ENCODE results near the gene AKAP13. TPM values are rescaled to one million over a fixed set of nuclear protein-coding genes. Genes with fewer than 3 reads are reported as not detected.
A peak's percentile ranks its signal among the peaks of the same experiment; 100 is the strongest.

Gene AKAP13
- total RNA-seq, 2 experiments from 2014 or later: 85.1 to 104 TPM

DNA sequence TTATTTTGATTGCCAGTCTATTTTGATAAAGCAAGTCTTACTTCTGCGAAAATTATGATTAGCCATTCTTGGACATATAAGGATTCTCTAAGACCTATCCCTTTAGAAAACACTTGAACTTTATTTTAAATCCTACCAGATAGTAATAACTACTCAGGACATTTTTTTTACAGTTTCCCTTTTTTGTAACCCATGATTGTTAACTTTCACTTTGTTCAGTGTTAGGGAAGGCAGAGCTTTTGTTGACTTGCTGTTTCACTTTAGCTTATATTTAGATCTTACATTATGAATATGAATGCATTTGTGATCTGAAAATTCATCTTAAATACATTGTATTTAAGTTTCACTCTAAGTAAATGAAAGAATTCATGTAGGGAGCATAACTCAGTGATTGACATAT, 167.0 kb downstream of the AKAP13 start:
- DNase-seq (no peak), ATAC-seq (no peak)
- H3K27ac Mint-ChIP-seq: peak overlapping the region; percentile 7
- H3K36me3 Mint-ChIP-seq (ENCODE audit: low read depth): peaks cover 22% of the 10 kb centered on the region
- CTCF ChIA-PET: interaction anchor here (1.2 kb wide), 1 partner anchor 33 kb away, joined by 4 read pairs; no protein-coding TSS in a partner anchor
- intact Hi-C loops (cut with DNase I, micrococcal nuclease): no loop called here
- POLR2A ChIA-PET: interaction anchor here (0.5 to 1.0 kb wide), 3 partner anchors 155 to 298 kb away, joined by 3 read pairs; no protein-coding TSS in a partner anchor
- H3K9me3 Mint-ChIP-seq (ENCODE audit: low read depth): no peaks in the 10 kb centered on the region
- peaks cover 56% of the 10 kb centered on the region for H3K4me1 Mint-ChIP-seq
- no peak overlapping the region for H3K4me3 Mint-ChIP-seq
- H3K27me3 Mint-ChIP-seq: no peaks in the 10 kb centered on the region

DNA sequence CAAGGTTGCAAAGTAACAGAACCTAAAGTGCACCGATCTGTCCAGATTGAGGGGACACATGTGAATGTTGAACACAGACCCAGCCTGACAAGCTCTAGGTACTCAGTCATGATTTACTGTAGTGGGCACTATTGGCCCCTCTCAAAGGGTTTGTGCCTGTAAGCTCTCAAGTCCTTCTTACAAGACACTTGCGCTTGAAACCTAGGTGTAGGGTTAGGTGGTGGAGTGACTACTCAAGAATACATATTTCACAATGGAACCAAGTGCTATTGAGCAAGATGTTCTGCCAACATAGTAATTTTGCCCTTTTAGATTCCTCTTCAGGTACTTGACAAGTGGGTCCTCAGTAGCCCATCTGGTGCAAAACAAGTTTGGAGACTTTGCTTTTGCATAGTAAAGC, 169.9 kb downstream of the AKAP13 start:
- no peak for ATAC-seq
- POLR2A ChIA-PET: no interaction called here
- Mint-ChIP-seq H3K4me1 (peaks cover 42% of the 10 kb centered on the region), H3K4me3 (no peak overlapping the region), H3K36me3 (ENCODE audit: low read depth) (peaks cover 25% of the 10 kb centered on the region), H3K9me3 (ENCODE audit: low read depth) (no peaks in the 10 kb centered on the region), H3K27me3 (no peaks in the 10 kb centered on the region), H3K27ac (no peak overlapping the region)
- CTCF ChIA-PET: no interaction called here
- intact Hi-C loops (cut with DNase I, micrococcal nuclease): no loop called here
- no peak for DNase-seq

DNA sequence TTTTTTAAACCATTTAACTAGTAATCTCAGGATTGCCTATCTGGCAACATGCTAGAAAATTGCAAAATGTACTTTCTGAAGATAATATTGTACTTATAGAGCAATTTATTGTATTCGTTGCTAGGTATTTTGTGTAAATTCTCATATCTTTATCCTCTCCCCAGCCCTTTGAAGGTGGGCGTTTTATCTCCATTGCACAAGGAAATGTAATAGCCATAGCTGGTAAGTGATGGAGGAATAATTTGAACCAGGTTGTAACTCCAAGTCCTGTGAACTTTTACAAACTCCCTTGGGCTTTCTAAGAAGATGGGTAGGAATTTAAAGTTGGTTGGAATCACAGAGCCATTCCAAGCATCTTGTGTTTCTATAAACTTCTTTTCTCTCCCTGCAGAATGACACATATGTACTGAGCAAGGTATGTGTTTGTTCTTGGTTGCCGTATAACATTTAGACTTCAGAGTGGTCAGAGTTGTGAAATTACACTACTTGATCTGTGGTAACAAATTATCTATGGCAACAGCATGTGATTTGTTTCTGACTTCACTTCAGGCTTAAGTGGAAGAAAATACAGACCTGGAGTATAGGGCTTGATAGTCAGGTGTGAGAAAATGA, 170.9 kb downstream of the AKAP13 start:
- intact Hi-C loops (cut with DNase I, micrococcal nuclease): no loop called here
- H3K4me3 Mint-ChIP-seq: no peak overlapping the region
- DNase-seq (no peak), ATAC-seq (no peak)
- H3K36me3 Mint-ChIP-seq (ENCODE audit: low read depth): peaks cover 23% of the 10 kb centered on the region
- CTCF ChIA-PET: no interaction called here
- no peaks in the 10 kb centered on the region for H3K9me3 Mint-ChIP-seq (ENCODE audit: low read depth)
- H3K27me3 Mint-ChIP-seq: no peaks in the 10 kb centered on the region
- H3K27ac Mint-ChIP-seq: no peak overlapping the region
- POLR2A ChIA-PET: interaction anchor here (0.6 kb wide), 1 partner anchor 95 kb away, joined by 4 read pairs; no protein-coding TSS in a partner anchor
- H3K4me1 Mint-ChIP-seq: peaks cover 43% of the 10 kb centered on the region

DNA sequence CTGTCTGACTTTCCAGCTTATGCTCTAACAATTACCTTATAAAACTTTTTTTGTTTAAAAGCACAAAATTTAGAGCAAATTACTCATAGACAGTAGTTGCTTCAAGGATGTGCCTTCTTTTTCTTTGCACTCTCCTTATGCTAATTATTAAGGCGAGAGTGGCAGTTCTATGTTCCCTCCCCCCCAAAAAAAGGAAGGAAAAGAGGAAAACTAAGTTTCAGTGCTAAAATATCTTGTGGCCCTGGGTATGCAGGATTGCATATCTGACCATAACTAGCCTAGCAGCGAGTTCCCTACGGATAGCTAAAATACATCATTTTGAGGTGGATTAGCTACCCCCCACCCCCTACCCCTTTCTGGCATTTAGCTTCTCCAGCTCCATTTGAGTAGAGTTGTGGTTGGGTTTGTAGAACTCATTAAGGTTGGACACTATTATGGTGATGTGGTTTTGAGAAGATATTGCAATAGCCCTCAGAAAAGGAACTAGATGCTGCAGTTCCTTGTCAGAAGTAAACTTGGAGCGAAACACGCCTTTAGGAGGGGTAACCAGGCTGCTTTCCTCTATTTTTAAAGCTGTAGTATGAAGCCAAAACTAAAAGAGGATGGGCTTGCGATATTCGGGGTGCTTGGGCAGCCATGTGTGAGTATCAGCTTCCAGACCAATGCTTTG, 174.6 kb downstream of the AKAP13 start:
- DNase-seq (no peak), ATAC-seq (peak; percentile 17)
- intact Hi-C loops (cut with DNase I, micrococcal nuclease): no loop called here
- Mint-ChIP-seq H3K4me1 (peaks cover 58% of the 10 kb centered on the region), H3K27me3 (no peaks in the 10 kb centered on the region), H3K9me3 (ENCODE audit: low read depth) (no peaks in the 10 kb centered on the region), H3K27ac (no peak overlapping the region), H3K4me3 (no peak overlapping the region), H3K36me3 (ENCODE audit: low read depth) (peaks cover 29% of the 10 kb centered on the region)
- ChIA-PET POLR2A (no interaction called here), CTCF (interaction anchor here (0.7 to 1.0 kb wide), 5 partner anchors 11 to 135 kb away, joined by 3 to 5 read pairs (median 4); no protein-coding TSS in a partner anchor)

DNA sequence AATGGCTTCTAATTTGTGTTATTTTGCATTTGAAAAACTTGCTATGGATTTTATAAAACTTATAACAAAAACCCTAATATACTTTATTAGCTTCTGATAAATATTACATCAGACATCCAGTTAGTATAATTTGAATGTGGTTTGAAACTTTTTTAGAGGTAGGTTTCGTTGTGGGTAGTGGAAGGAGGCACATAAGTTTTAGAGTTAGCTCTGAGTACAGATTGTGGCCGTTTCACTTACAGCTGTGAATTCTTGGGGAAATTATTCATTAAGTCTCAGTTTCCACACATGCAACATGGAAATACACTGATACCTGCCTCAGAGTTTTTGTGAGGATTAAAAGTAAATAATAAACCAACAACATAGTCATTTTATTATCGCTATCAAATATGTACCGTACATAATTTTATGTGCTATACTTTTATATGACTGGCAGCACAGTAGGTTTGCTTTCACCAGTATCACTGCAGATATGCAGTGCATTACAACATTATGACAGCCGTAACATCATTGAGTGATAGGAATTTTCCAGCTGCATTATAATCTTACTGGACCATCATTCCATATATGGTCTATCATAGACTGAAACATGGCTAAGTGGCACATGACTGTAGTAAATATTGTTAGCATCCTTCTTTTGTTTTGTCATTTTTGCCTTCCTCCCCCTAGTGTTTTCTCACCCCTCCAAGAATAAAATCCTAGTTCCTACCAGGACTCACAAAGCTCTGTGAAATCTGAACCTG, 175.6 kb downstream of the AKAP13 start:
- Mint-ChIP-seq H3K27me3 (no peaks in the 10 kb centered on the region), H3K36me3 (ENCODE audit: low read depth) (peaks cover 31% of the 10 kb centered on the region), H3K4me1 (peaks cover 60% of the 10 kb centered on the region), H3K9me3 (ENCODE audit: low read depth) (no peaks in the 10 kb centered on the region), H3K27ac (peak overlapping the region; percentile 21), H3K4me3 (no peak overlapping the region)
- DNase-seq (no peak), ATAC-seq (peak; percentile 42)
- POLR2A ChIA-PET: interaction anchor here (0.8 to 1.3 kb wide), 2 partner anchors 27 to 143 kb away, joined by 3 read pairs; no protein-coding TSS in a partner anchor
- intact Hi-C loops (cut with DNase I, micrococcal nuclease): loop anchor here in 1 of 2 experiments (2.0 kb wide), 1 partner anchor 13 kb away; no protein-coding TSS in a partner anchor
- CTCF ChIA-PET: interaction anchor here (0.6 to 1.2 kb wide), 6 partner anchors 12 to 259 kb away, joined by 3 to 4 read pairs (median 4); no protein-coding TSS in a partner anchor

DNA sequence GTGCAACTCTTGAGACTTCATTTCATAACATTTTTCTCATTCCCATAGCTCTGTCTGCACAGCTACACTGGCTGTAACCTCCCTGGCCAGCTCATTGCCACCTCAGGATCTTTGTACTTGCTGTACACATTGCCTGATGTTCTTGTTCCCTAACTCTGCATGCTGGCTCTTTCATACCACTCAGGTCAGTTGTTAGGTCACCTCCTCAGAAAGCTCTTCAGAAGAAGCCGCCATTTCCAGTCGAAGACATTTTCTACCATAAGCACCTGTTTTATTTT, 176.2 kb downstream of the AKAP13 start:
- Mint-ChIP-seq H3K27me3 (no peaks in the 10 kb centered on the region), H3K4me1 (peaks cover 58% of the 10 kb centered on the region), H3K4me3 (no peak overlapping the region), H3K27ac (peak overlapping the region; percentile 21), H3K9me3 (ENCODE audit: low read depth) (no peaks in the 10 kb centered on the region), H3K36me3 (ENCODE audit: low read depth) (peaks cover 32% of the 10 kb centered on the region)
- ATAC-seq (peak; percentile 12), DNase-seq (no peak)
- ChIA-PET CTCF (interaction anchor here (0.9 to 1.2 kb wide), 5 partner anchors 13 to 260 kb away, joined by 3 to 4 read pairs (median 4); no protein-coding TSS in a partner anchor), POLR2A (interaction anchor here (0.8 to 1.3 kb wide), 2 partner anchors 26 to 144 kb away, joined by 3 read pairs; no protein-coding TSS in a partner anchor)
- intact Hi-C loops (cut with DNase I, micrococcal nuclease): loop anchor here in 1 of 2 experiments (2.0 kb wide), 1 partner anchor 14 kb away; no protein-coding TSS in a partner anchor

DNA sequence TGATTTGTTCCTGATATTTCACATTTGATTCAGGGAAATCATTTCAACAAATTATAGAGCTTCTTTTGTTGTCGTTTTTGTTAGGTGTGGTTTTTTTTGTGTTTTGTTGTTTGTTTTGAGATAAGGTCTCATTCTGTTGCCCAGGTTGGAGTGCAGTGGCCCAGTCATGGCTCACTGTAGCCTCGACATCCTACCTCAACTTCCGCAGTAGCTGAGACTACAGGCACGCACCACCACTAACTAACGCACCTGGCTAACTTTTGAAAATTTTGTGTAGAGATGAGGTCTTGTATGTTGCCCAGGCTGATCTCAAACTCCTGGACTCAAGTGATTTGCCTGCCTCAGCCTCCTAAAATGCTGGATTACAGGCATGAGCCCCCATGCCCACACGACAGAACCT, 177.0 kb downstream of the AKAP13 start:
- no peak for ATAC-seq
- Mint-ChIP-seq H3K36me3 (ENCODE audit: low read depth) (peaks cover 27% of the 10 kb centered on the region), H3K27me3 (no peaks in the 10 kb centered on the region), H3K27ac (no peak overlapping the region), H3K9me3 (ENCODE audit: low read depth) (no peaks in the 10 kb centered on the region), H3K4me3 (no peak overlapping the region), H3K4me1 (peaks cover 57% of the 10 kb centered on the region)
- intact Hi-C loops (cut with DNase I, micrococcal nuclease): loop anchor here in 1 of 2 experiments (2.0 kb wide), 1 partner anchor 15 kb away; no protein-coding TSS in a partner anchor
- no peak for DNase-seq
- POLR2A ChIA-PET: no interaction called here
- CTCF ChIA-PET: interaction anchor here (0.9 to 1.7 kb wide), 6 partner anchors 11 to 72 kb away, joined by 3 to 7 read pairs (median 4); no protein-coding TSS in a partner anchor

DNA sequence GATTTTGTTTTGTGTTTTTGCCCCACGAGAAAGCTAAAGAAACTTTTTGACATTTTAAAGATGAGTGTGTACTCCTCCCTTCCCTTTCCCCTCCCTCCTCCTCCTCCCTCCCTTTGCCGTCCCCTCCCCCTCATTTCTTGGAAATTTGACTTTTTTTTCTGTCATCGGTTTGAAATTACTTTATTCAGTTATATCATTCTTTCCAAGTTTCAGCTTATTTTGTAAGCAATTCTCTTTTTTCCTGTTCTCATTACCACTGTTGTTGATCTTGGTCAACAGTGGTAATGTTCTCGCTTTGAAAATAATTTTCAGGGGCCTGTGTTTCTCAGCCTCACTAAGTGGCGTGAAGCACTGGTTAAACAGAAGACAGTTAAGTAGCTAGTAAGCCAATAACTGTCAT, 178.4 kb downstream of the AKAP13 start:
- Mint-ChIP-seq H3K27me3 (no peaks in the 10 kb centered on the region), H3K9me3 (ENCODE audit: low read depth) (no peaks in the 10 kb centered on the region), H3K36me3 (ENCODE audit: low read depth) (peaks cover 22% of the 10 kb centered on the region), H3K4me1 (peaks cover 57% of the 10 kb centered on the region), H3K4me3 (peak overlapping the region; percentile 28), H3K27ac (peak overlapping the region; percentile 86)
- CTCF ChIA-PET: interaction anchor here (0.6 to 1.7 kb wide), 8 partner anchors 15 to 262 kb away, joined by 3 to 7 read pairs (median 3); no protein-coding TSS in a partner anchor
- peak; percentile 34 for DNase-seq
- POLR2A ChIA-PET: interaction anchor here (0.7 to 1.3 kb wide), 2 partner anchors 22 to 59 kb away, joined by 3 to 5 read pairs; no protein-coding TSS in a partner anchor
- ATAC-seq: peak; percentile 47
- intact Hi-C loops (cut with DNase I, micrococcal nuclease): loop anchor here in 1 of 2 experiments (2.0 kb wide), 1 partner anchor 24 kb away; no protein-coding TSS in a partner anchor

DNA sequence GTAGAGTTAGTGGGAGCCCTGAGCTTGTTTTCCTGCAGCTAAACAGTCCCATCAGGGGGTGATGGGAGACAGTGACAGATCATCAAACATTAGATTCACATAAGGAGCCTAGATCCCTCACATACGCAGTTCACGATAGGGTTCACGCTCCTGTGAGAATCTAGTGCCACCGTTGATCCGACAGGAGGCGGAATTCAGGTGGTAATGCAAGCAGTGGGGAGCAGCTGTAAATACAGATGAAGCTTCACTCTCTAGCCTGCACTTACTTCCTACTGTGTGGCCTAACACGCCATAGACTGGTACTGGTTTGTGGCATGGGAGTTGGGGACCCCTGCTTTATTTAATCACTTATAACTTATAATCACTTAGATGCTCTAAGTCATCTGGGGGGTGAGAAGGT, 179.1 kb downstream of the AKAP13 start:
- Mint-ChIP-seq H3K4me1 (peaks cover 57% of the 10 kb centered on the region), H3K27ac (no peak overlapping the region)

DNA sequence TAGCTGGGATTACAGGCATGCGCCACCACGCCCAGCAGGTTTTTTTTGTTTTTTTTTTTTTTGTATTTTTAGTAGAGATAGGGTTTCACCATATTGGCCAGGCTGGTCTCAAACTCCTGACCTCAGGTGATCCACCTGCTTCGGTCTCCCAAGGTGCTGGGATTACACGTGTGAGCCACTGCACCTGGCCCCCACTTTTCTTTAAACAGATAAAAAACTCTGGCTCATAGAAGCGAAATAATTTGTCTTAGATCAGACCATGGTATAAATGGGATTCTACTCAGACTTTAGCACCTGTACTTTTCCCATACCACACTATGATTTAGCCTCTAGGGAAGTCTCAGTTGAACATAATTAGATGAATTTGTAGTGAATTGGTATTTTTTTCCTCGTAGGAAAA, 182.4 kb downstream of the AKAP13 start:
- ATAC-seq (no peak), DNase-seq (no peak)
- intact Hi-C loops (cut with DNase I, micrococcal nuclease): no loop called here
- peaks cover 10% of the 10 kb centered on the region for H3K36me3 Mint-ChIP-seq (ENCODE audit: low read depth)
- H3K4me3 Mint-ChIP-seq: no peak overlapping the region
- CTCF ChIA-PET: no interaction called here
- no peaks in the 10 kb centered on the region for H3K9me3 Mint-ChIP-seq (ENCODE audit: low read depth)
- POLR2A ChIA-PET: no interaction called here
- H3K27ac Mint-ChIP-seq: no peak overlapping the region
- peaks cover 26% of the 10 kb centered on the region for H3K4me1 Mint-ChIP-seq
- H3K27me3 Mint-ChIP-seq: no peaks in the 10 kb centered on the region

More for the DNA sequence above, 179.1 kb downstream of the AKAP13 start:
- H3K4me3 Mint-ChIP-seq: no peak overlapping the region
- no peaks in the 10 kb centered on the region for H3K9me3 Mint-ChIP-seq (ENCODE audit: low read depth)
- CTCF ChIA-PET: interaction anchor here (0.6 to 1.3 kb wide), 4 partner anchors 16 to 83 kb away, joined by 3 read pairs; no protein-coding TSS in a partner anchor
- ATAC-seq (no peak), DNase-seq (no peak)
- no peaks in the 10 kb centered on the region for H3K27me3 Mint-ChIP-seq
- intact Hi-C loops (cut with DNase I, micrococcal nuclease): loop anchor here in 1 of 2 experiments (2.0 kb wide), 1 partner anchor 23 kb away; no protein-coding TSS in a partner anchor
- POLR2A ChIA-PET: interaction anchor here (0.7 to 1.3 kb wide), 2 partner anchors 21 to 60 kb away, joined by 3 to 5 read pairs; no protein-coding TSS in a partner anchor
- H3K36me3 Mint-ChIP-seq (ENCODE audit: low read depth): peaks cover 16% of the 10 kb centered on the region

DNA sequence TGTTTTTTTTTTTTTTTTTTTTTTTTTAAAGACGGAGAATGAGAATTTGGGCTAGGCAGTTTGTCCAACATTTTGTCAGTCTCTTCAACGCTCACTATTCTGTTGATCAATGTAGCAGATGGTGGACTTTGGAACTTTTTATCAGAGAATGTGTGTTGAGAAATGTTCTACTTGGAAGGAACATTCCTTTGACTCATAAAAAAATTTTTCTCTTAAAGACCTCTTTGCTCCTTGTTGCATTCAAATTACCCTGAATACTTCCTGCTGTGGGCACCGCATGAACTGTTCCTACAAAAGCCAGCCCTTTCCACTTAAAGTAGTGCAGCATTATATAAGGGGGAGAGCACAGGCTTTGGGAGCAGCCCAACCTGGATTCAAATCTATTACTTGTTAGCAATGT, 182.9 kb downstream of the AKAP13 start:
- Mint-ChIP-seq H3K9me3 (ENCODE audit: low read depth) (no peaks in the 10 kb centered on the region), H3K36me3 (ENCODE audit: low read depth) (peaks cover 8% of the 10 kb centered on the region), H3K4me1 (peaks cover 23% of the 10 kb centered on the region), H3K27ac (no peak overlapping the region), H3K4me3 (no peak overlapping the region), H3K27me3 (no peaks in the 10 kb centered on the region)
- ChIA-PET CTCF (no interaction called here), POLR2A (no interaction called here)
- intact Hi-C loops (cut with DNase I, micrococcal nuclease): no loop called here
- DNase-seq (no peak), ATAC-seq (no peak)

Data from activated CD4-positive, alpha-beta T cell treated with anti-CD3 and anti-CD28 coated beads for 36 hours (primary cell).